SK-N-MC (cell line): ENCODE results near the gene CCT7.

Experiments used
- EZH2 ChIP-seq: fragments of 200-600 bp; sonication (generic); IDR thresholded peaks from one replicate; pipeline ENCODE4 v1.6.1; 2017; ENCODE audit warnings: antibody characterized with exemption
- FOXP2 ChIP-seq: optimal IDR thresholded peaks from 2 replicates; pipeline ENCODE3; 2011; ENCODE audit warnings: mild to moderate bottlenecking, moderate library complexity; ENCODE audit not compliant: insufficient read depth; ENCODE audit errors: extremely low read length, control extremely low read depth
- POLR2AphosphoS5 ChIP-seq: IDR thresholded peaks from 2 replicates; pipeline ENCODE4 v1.6.1; 2012; ENCODE audit warnings: mild to moderate bottlenecking, low read depth, low read length, borderline replicate concordance

GRCh38 chr2:73227086-73227485, 7.0 kb upstream of the CCT7 start:
- no peak; the same call in 1 of the 2 replicates for TF ChIP-seq POLR2AphosphoS5
- no peak for TF ChIP-seq EZH2
- TF ChIP-seq FOXP2: no peak
